ENCODE data around the gene TNRC18.
A peak's percentile ranks its signal among the peaks of the same experiment; 100 is the strongest.

The TNRC18 gene

GRCh38 chr7:5300366-5300765, 123.3 kb downstream of the TNRC18 start:
- Histone ChIP-seq H3K79me2 (ENCODE audit: insufficient read depth, low read length) (no peaks in the 10 kb centered on the region), H4K20me1 (ENCODE audit: insufficient read depth, low read length) (no peaks in the 10 kb centered on the region), H2AFZ (ENCODE audit: low read depth, low read length) (no peak overlapping the region), H3K4me2 (ENCODE audit: insufficient read depth, low read length) (no peak overlapping the region), H3K36me3 (ENCODE audit: insufficient read depth, low read length) (no peaks in the 10 kb centered on the region), H3K27ac (ENCODE audit: low read length) (no peak overlapping the region), H3K9me3 (ENCODE audit: insufficient read depth, low read length, severe bottlenecking) (no peaks in the 10 kb centered on the region), H3K4me1 (ENCODE audit: insufficient read depth, low read length) (peaks cover 20% of the 10 kb centered on the region), H3K9ac (ENCODE audit: low read depth, low read length) (no peak overlapping the region), H3K4me3 (ENCODE audit: low read depth in 1 of 2, low read length in 2 of 2) (no peak overlapping the region), H3K27me3 (ENCODE audit: insufficient read depth, low read length, poor library complexity) (no peaks in the 10 kb centered on the region)
- DNase-seq: no peak
- no peak for ATAC-seq (ENCODE audit: insufficient read depth, low read depth)
- TF ChIP-seq EZH2 (IDR thresholded peaks at IDR 0.05; ENCODE audit: borderline replicate concordance, low read depth, low read length, severe bottlenecking) (no peak), CTCF (IDR thresholded peaks at IDR 0.05; ENCODE audit: borderline replicate concordance, extremely low read depth, low read length, poor library complexity, severe bottlenecking) (no peak)

DNA sequence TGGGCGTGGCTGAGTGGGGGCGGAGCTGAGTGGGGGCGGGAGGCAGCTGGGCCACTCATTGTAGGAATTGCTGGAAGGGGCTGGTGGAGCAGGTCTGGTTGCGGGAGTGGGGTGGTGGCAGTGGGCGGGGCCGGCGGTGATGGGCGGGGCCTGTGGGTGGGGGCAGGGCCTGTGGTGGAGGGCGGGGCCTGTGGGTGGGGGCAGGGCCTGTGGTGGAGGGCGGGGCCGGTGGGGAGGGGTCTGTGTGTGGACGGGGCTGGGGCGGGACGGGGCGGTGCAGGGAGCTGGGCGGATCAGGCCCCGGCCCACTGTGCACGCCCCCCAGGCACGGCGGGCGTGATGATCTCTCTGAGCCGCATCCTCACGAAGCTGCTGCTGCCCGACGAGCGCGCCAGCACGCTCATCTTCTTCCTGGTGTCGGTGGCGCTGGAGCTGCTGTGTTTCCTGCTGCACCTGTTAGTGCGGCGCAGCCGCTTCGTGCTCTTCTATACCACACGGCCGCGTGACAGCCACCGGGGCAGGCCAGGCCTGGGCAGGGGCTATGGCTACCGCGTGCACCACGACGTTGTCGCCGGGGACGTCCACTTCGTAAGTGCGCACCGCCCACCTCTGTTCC, 126.9 kb downstream of the TNRC18 start:
- H3K4me2 ChIP-seq (ENCODE audit: insufficient read depth, low read length): peak overlapping the region; percentile 84
- H2AFZ ChIP-seq (ENCODE audit: low read depth, low read length): peak overlapping the region; percentile 65
- H3K4me3 ChIP-seq (ENCODE audit: low read depth in 1 of 2, low read length in 2 of 2): peak overlapping the region; percentile 3 to 55; a peak in 3 of 4 replicates
- peak; percentile 86 for DNase-seq
- no peaks in the 10 kb centered on the region for H3K27me3 ChIP-seq (ENCODE audit: insufficient read depth, low read length, poor library complexity)
- H3K9me3 ChIP-seq (ENCODE audit: insufficient read depth, low read length, severe bottlenecking): no peaks in the 10 kb centered on the region
- H3K9ac ChIP-seq (ENCODE audit: low read depth, low read length): peak overlapping the region; percentile 51
- no peaks in the 10 kb centered on the region for H3K36me3 ChIP-seq (ENCODE audit: insufficient read depth, low read length)
- peak; percentile 94 for ATAC-seq (ENCODE audit: insufficient read depth, low read depth)
- no peaks in the 10 kb centered on the region for H4K20me1 ChIP-seq (ENCODE audit: insufficient read depth, low read length)
- H3K27ac ChIP-seq (ENCODE audit: low read length): peak overlapping the region; percentile 40
- H3K79me2 ChIP-seq (ENCODE audit: insufficient read depth, low read length): no peaks in the 10 kb centered on the region
- TF ChIP-seq EZH2 (IDR thresholded peaks at IDR 0.05; ENCODE audit: borderline replicate concordance, low read depth, low read length, severe bottlenecking) (no peak), CTCF (IDR thresholded peaks at IDR 0.05; ENCODE audit: borderline replicate concordance, extremely low read depth, low read length, poor library complexity, severe bottlenecking) (no peak)
- peaks cover 20% of the 10 kb centered on the region for H3K4me1 ChIP-seq (ENCODE audit: insufficient read depth, low read length)

DNA sequence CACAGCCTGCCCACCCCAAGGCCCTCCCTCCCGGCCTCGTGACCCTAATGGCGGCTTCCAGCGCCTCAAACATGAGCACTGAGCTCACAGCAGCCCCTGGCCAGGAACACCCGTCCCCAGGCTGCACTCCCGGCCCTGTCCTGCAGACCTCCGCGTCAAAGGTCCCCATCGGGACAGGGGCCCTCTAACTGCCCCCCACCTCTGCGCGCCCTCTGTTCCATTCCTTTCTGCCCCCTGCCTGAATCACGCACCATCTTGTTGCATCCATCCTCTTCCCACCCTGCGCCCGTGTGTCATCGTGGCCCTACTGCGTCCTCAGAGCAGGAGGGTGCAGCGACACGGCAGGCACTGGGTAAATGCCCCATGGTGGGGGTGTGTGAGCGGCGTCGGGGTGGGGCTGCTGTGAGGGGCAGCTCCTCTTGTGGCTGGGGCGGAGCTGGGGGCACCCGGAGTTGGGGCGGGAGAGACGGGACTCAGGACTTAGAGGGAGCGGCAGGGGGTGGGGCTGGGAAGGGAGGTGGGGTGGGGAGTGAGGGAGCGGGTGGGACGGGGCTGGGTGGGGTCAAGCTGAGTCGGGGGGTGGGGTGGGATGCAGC, 127.5 kb downstream of the TNRC18 start:
- Histone ChIP-seq H3K79me2 (ENCODE audit: insufficient read depth, low read length) (no peaks in the 10 kb centered on the region), H3K4me2 (ENCODE audit: insufficient read depth, low read length) (no peak overlapping the region), H3K27ac (ENCODE audit: low read length) (no peak overlapping the region), H2AFZ (ENCODE audit: low read depth, low read length) (no peak overlapping the region), H3K4me1 (ENCODE audit: insufficient read depth, low read length) (peaks cover 20% of the 10 kb centered on the region), H3K4me3 (ENCODE audit: low read depth in 1 of 2, low read length in 2 of 2) (no peak overlapping the region), H3K36me3 (ENCODE audit: insufficient read depth, low read length) (no peaks in the 10 kb centered on the region), H3K27me3 (ENCODE audit: insufficient read depth, low read length, poor library complexity) (no peaks in the 10 kb centered on the region), H3K9me3 (ENCODE audit: insufficient read depth, low read length, severe bottlenecking) (no peaks in the 10 kb centered on the region), H3K9ac (ENCODE audit: low read depth, low read length) (no peak overlapping the region), H4K20me1 (ENCODE audit: insufficient read depth, low read length) (no peaks in the 10 kb centered on the region)
- DNase-seq: no peak
- 0 out of 3 replicates have a peak, but pooled peaks have one; percentile 2 for ATAC-seq (ENCODE audit: insufficient read depth, low read depth)
- no peak for TF ChIP-seq CTCF (IDR thresholded peaks at IDR 0.05; ENCODE audit: borderline replicate concordance, extremely low read depth, low read length, poor library complexity, severe bottlenecking)
- no peak for TF ChIP-seq EZH2 (IDR thresholded peaks at IDR 0.05; ENCODE audit: borderline replicate concordance, low read depth, low read length, severe bottlenecking)

Measured in DND-41 (cell line).